Astrocyte of the cerebellum (primary cell): Measurements from ENCODE around the gene TRIM23.
"Not testable (repeated sequence)": the region's sequence is repeated elsewhere in the genome, so short reads cannot be mapped to it uniquely, and the experiment has no call there.

Experiments used
- DNase-seq: peaks from one replicate; pipeline ENCODE4 v3.0.0-alpha.2; 2011; ENCODE audit warnings: low read depth
- H3K4me3 ChIP-seq: 2 replicates; pipeline ENCODE4 v1.5.1; 2011; ENCODE audit warnings: mild to moderate bottlenecking, low read depth, low read length, moderate library complexity
- in situ Hi-C: cut with HindIII; loops from 2 replicates; pipeline ENCODE4 v1.10.0; 2017; ENCODE audit warnings: low sequenced_read_pairs
- TF ChIP-seq, protein P1 (sequence below): IDR thresholded peaks from 2 replicates; pipeline ENCODE4 v1.5.1; 2012; ENCODE audit warnings: low read length, low read depth, moderate library complexity, mild to moderate bottlenecking; ENCODE audit errors: missing control alignments

The TRIM23 gene

GRCh38 chr5:65623482-65623881 lies 651 bp downstream of the TRIM23 start:
- H3K4me3 ChIP-seq: peak overlapping the region; percentile 85
- TF ChIP-seq, protein P1, sequence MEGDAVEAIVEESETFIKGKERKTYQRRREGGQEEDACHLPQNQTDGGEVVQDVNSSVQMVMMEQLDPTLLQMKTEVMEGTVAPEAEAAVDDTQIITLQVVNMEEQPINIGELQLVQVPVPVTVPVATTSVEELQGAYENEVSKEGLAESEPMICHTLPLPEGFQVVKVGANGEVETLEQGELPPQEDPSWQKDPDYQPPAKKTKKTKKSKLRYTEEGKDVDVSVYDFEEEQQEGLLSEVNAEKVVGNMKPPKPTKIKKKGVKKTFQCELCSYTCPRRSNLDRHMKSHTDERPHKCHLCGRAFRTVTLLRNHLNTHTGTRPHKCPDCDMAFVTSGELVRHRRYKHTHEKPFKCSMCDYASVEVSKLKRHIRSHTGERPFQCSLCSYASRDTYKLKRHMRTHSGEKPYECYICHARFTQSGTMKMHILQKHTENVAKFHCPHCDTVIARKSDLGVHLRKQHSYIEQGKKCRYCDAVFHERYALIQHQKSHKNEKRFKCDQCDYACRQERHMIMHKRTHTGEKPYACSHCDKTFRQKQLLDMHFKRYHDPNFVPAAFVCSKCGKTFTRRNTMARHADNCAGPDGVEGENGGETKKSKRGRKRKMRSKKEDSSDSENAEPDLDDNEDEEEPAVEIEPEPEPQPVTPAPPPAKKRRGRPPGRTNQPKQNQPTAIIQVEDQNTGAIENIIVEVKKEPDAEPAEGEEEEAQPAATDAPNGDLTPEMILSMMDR: no peak
- in situ Hi-C loops: no loop called here
- DNase-seq: no peak

DNA sequence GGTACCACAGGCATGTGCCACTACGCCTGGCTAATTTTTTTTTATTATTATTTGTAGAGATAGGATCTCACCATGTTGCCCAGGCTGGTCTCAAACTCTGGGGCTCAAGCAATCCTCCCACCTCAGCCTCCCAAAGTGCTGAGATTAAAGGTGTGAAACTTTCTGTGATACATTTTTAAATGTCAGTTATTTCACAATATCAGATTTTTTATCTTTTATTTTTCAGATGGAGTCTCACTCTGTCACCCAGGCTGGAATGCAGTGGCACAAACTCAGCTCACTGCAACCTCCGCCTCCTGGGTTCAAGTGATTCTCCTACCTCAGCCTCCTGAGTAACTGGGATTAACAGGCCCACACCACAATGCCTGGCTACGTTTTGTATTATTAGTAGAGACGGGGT lies 2.2 kb downstream of the TRIM23 start:
- not testable (repeated sequence) for H3K4me3 ChIP-seq

DNA sequence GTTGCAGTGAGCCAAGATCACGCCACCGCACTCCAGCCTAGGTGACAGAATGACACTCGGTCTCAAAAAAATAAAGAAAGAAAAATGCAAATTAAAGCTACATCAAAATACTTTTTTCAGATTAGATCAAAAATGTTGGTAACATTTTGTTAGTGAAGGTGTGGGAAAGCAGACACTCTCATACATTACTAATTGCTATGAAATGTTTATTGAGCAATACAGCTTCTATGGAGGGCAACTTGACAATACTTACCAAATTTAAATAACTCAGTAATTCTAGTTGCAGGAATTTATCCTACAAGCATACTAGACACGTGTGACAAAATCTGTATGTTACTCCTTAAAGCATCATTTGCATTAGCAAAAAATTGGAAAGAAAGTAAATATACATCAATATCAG lies 4.1 kb downstream of the TRIM23 start:
- in situ Hi-C loops: no loop called here
- DNase-seq: no peak
- TF ChIP-seq, protein P1: no peak
- no peak overlapping the region for H3K4me3 ChIP-seq

More for the DNA sequence above, 2.2 kb downstream of the TRIM23 start:
- in situ Hi-C loops, DNase-seq: not testable (repeated sequence)

DNA sequence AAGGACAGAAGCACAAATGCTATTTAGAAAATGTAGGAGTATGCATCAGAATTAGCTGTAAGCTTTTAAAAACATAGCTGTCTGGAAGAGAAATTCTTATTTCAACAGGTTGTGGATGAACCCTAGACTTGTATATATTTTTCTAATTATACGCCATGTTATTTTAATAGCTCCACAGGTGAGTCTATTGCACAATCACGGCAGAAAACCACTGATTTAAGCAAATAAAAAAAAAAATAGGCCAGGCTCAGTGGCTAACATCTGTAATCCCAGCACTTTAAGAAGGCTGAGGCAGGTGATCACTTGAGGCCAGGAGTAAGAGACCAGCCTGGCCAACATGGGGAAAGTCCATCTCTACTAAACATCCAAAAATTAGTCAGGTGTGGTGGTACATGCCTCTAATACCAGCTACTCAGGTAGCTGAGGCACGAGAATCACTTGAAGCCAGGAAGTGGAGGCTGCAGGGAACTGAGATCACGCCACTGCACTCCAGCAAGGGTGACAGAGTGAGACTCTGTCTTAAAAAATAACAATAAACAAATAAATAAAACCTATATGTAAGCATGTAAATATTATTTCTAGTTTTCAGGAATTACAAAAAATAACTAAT lies 11.7 kb downstream of the TRIM23 start:
- TF ChIP-seq, protein P1: no peak
- H3K4me3 ChIP-seq: no peak overlapping the region
- DNase-seq: no peak
- in situ Hi-C loops: no loop called here

DNA sequence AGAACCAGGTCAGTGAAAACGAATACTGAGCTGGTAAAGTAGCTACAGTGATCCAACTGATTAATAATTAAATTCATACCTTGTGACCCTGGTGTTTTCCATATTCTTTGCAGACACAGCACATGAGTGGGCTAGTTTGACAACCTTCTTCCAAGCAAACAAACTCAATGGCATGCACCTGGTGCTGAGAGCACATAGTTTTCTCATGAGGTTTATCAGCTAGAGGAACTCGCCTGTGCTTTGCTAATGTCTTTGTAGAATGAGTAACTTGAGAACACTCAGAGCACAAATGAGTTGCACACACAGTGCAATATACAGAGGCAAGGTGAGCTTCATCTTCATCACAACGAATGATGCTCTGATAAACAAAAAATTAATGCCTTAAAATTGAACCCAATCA lies 12.6 kb downstream of the TRIM23 start:
- in situ Hi-C loops: no loop called here
- H3K4me3 ChIP-seq: no peak overlapping the region
- TF ChIP-seq, protein P1: no peak
- DNase-seq: no peak

- H3K4me3 ChIP-seq, in situ Hi-C loops, DNase-seq: not testable (repeated sequence)
These were observed 22.4 kb downstream of the TRIM23 start for GRCh38 chr5:65601761-65602160.

- in situ Hi-C loops: no loop called here
- TF ChIP-seq, protein P1: no peak
- DNase-seq: no peak
- no peak overlapping the region for H3K4me3 ChIP-seq
These were observed 35.4 kb downstream of the TRIM23 start for GRCh38 chr5:65588694-65589093.

DNA sequence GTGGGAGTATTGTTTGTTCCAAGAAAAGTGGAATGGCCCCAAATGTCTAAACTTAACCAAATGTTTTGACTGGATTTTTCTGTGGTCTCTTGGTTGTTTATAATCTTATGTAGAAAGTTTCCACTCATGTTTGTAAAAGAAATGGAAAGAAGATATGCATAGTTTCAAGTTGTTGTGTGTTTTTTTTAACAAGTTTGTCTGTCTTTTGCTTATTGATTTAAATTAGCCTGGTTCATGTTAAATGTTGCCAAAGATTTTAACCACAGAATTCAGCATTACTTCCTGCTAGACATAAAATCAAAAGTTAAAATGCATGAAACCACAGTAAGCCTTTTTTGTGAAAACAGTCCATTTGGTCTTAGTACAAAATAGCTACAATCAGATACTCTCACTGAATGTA lies 47.0 kb downstream of the TRIM23 start:
- TF ChIP-seq, protein P1: no peak
- in situ Hi-C loops: no loop called here
- peak; percentile 81 for DNase-seq
- H3K4me3 ChIP-seq: no peak overlapping the region
